Right forelimb (tissue), 1 donor: ENCODE measurements around the gene OR5H15.
"Not testable (repeated sequence)": the region's sequence is repeated elsewhere in the genome, so short reads cannot be mapped to it uniquely, and the experiment has no call there.

Experiments used
- DNase-seq: peaks from one replicate; pipeline ENCODE4 v3.0.0-alpha.2; 2018

The OR5H15 gene

DNA sequence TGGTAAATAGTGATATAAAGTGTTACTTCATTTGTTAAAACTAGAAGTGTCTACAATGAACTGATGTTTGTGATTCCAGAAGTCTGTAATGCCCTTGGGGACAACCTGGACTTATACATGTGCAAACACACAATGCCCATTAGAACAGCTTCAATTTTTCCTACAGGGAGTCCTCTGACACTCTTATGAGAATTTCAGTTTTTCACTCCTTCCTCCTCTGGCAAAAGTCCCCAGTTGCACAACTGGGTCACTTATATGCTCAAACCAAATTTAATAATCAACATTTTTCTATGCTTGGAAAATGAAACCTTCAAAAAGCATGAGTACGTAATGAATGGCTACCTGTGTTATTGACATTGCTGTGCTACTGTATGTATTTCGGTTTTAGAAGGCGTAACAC, at the start of gene OR5H15:
TSS of gene OR5H15 (plus strand) at position 301 of the 400 bp plus-strand sequence. CDS start 2,004 bp downstream, outside the sequence.
- DNase-seq: no peak

DNA sequence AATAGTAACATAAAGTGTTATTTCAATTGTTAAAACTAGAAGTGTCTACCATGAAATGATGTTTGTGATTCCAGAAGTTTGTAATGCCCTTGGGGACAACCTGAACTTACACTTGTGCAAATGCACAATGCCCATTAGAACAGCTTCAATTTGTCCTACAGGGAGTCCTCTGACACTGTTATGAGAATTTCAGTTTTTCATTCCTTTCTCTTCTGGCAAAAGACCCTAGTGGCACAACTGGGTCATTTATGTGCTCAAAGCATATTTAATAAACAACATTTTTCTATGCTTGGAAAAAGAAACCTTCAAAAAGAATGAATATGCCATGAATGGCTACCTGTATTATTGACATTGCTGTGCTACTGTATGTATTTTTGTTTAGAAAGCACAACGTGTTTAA, 36.1 kb upstream of the OR5H15 start, which contains the start of gene OR5H1:
TSS of gene OR5H1 (plus strand) at position 301 of the 400 bp plus-strand sequence. CDS start 1,977 bp downstream, outside the sequence.
- no peak for DNase-seq

DNA sequence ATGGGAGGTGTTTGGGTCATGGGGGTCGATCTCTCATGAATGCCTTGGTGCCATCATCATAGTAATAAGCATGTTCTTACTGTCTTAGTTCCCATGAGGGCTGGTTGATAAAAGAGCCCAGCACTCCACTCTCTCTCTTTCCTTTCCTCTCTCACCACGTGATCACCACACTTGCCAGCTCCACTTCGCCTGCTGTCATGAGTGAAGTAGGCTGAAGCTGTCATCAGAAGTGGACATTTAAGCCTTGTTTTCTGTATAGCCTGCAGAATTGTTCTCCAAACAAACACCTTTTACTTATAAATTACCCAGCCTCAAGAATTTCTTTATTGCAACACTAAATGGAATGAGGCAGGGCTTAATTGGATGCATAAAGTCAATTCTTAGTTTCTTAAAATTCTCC, 29.9 kb upstream of the OR5H15 start:
- DNase-seq: no peak

DNA sequence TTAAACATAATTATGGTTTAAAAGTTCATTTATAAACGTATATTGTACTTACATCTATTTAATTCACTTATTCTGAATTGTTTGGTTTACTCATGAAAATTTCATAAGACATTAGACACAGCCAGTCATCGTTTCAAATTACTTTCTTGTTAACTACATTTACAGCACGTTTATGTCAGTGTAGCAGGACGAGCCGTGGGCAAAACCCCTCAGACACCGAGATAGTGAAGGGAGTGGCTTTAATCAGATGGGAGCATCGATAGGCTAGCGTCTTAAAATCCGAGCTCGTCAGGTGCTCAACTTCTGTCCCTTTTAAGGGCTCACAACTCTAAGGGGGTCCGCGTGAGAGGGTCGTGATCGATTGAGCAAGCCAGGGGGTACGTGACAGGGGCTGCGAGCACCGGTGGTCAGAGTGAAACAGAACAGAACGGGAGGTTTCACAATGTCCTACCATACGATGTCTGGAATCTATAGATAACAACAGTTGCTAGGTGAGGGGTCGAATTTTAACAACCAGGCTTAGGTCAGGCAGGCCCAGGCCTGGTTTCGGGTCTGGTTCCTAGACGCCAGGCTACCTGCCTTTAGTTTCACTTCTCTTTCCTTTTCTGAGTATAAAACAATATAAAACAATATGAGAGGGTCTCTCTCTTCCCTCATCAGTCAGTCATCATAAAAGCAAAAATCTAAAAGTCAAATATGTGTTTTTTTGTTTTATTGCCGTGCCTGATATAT, 28.5 kb upstream of the OR5H15 start:
- DNase-seq: not testable (repeated sequence)

DNA sequence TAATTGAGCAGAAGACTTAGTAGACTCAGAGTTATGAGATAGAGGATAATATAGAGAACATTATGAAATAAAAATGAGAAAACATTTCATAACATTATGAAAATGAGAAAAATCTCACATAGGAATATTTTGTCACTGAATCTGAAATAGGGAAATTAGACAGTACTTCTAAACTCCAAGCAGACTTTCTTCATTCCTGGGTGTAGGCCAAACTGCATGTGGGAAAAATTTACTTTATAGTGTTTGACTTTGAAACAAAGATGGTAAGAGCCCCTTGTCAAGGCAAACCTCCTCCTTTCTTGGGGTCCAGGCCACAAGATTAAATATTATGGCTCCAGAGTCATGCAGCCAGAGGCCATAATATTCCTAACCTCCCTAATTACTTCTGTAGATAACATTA, 26.0 kb upstream of the OR5H15 start:
- no peak for DNase-seq

DNA sequence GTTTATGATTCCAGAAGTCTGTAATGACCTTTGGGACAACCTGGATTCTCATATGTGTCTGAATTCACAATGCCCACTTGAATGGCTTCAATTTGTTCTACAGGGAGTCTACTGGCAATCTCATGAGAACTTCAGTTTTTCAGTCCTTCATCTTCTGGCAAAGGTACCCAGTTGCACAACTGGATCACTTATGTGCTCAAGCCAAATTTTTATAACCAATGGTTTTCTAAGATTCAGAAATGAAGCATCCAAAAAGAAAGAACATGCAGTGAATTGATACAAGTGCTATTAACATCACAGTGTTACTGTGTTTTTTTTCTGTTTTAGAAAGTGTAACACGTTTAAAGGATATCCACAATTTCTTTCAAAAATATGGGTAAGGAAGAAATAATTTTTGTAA, 19.3 kb upstream of the OR5H15 start, which contains the start of gene OR5H14:
TSS of gene OR5H14 (plus strand) at position 301 of the 400 bp plus-strand sequence. CDS start 1,907 bp downstream, outside the sequence.
- no peak for DNase-seq

DNA sequence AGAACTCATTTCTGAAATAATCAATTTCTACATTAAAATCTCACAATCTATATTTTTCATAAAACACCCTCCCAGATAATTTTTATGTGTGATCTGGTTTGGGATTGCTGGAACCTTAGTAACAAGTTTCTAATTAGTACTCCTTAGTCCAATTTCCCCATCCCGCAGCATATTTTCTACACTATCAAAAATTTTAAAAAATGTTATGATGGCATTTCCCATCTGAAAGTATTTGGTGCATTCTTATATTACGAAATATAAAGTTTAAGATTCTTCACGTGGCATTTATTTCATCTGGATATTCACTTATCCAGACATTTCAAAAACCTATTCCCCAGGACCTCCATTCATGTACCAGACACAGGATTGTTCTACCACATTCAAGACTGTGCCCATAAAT, 17.7 kb upstream of the OR5H15 start:
- no peak for DNase-seq

DNA sequence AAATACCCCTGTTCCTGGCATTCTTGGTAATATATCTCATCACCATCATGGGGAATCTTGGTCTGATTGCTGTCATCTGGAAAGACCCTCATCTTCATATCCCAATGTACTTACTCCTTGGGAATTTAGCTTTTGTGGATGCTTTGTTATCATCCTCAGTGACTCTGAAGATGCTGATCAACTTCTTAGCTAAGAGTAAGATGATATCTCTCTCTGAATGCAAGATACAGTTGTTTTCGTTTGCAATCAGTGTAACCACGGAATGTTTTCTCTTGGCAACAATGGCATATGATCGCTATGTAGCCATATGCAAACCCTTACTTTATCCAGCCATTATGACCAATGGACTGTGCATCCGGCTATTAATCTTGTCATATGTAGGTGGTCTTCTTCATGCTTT, 17.0 kb upstream of the OR5H15 start:
- not testable (repeated sequence) for DNase-seq

DNA sequence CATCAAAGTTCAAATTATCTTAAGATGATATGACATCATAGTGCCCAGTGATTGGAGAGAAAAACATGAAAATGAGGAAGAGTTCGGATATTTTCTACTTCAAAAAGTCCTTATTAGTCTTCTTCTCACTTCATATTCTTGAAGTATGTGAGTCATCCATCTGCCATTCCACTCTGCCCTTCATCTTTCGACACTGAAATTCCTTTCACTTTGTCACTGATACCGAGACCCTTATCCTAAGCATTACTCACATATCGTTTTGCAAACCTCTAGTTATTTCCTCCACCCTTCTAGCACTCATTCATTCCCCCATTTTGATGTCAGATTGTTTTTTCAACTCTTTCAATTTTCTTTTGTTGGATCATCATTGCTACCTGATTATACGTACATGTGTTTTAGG, 15.3 kb upstream of the OR5H15 start:
- DNase-seq: no peak

DNA sequence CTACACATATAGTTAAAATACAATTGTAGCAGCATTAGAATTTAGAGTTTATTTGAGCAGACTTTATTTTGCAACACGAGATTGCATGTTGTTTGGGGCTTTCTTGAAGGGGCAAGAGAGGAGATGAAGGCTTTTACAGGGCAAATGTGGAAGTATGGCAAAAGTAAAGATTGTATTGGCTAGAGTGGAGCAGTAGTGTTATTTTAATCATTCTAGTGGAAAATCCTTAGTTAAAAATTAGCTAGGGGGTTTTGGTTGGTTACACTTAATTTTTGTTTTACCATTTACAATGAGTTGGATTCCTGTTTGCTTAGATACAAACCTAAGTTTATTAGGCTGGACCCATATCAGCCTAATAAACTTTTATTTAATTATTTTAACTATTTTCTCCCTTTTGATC, 4.6 kb downstream of the OR5H15 start:
- DNase-seq: no peak

DNA sequence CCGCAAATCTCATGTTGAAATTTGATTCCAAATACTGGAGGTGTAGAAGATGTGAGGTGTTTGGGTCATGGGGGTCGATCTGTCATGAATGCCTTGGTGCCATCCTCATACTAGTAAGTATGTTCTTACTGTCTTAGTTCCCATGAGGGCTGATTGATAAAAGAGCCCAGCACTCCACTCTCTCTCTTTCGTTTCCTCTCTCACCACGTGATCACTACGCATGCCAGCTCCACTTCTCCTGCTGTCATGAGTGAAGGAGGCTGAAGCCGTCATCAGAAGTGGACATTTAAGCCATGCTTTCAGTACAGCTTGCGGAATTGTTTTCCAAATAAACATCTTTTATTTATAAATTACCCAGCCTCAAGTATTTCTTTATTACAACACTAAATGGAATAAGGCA, 6.1 kb downstream of the OR5H15 start:
- DNase-seq: no peak

DNA sequence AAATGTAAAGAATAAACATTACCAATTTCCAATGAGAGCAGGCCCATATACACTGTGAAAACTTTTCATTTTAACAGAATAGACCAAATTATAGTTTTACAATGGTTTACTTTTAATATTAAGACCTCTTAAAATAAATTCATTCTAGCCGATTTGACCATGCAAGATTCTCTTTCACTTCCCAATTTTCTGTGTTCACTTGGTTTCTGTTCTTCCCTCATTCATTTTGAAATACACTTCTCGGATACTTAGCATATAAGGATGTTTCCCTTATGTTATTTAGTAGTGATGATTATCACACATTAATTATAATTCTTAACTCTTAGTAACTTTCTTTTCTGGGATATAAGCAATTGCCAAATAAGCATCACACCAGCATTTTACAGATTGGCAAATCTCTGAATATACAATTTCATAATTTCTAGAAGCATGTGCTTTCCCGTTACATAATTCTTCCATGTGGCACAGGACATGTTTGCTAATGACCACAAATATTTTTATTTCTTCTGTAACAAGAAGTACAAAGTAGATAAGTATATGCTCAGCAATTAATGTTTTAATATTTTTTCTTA, 13.9 kb downstream of the OR5H15 start:
- DNase-seq: no peak

DNA sequence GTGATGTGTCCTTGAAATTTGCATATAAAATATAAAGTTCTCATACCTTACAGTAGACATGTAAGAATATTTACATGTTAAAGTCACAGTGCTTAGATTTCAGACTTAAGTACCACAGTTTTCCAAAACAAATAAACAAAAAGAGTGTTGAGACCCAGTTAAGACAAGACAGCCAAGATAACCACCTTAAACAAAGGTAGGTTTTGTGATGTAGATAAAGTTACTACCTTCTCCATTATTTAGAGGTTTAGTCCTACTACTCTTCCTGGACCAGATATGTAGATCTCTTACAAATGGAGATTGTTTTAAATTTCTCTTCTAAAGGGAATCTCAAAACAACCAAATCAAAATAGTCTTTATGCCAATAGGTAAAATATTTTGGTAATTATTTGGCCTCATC, 15.7 kb downstream of the OR5H15 start:
- DNase-seq: no peak

DNA sequence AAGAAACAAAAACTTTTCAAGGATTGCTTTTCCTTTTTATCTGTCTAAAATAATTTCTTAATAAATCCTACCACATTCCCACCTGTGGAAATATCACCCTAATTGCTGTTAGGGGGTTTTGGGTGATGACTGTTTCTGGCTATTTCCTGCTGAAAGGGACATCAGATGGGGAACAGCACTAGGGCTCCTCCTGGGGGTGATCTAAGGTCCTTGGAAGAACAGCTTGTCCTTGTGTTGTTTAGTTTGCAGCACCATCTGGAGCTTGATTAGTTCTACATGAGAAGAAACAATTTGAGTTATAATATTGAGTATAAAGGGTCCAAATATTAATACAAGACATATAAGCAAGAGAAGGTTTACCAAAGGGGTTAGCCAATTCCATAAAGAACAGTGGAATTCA, 18.7 kb downstream of the OR5H15 start:
- no peak for DNase-seq

DNA sequence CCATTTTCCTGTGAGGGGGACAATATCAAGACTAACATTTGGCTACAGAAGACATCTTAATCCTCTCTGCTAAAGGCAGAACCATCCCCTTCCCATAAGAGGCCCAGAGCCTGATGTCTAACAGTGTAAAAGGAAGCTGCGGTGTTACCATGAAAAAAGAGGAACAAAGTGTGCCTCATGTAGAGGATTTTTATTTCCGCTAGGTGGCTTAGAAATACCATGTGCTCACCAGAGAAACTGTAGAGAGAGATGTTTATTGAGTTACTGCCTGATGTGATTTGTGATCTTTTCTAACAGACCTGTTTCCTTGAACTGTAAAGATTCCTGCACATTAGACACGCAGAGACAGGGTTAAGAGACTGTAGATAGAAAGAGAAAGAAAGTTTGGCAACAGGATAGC, 22.0 kb downstream of the OR5H15 start:
- no peak for DNase-seq

DNA sequence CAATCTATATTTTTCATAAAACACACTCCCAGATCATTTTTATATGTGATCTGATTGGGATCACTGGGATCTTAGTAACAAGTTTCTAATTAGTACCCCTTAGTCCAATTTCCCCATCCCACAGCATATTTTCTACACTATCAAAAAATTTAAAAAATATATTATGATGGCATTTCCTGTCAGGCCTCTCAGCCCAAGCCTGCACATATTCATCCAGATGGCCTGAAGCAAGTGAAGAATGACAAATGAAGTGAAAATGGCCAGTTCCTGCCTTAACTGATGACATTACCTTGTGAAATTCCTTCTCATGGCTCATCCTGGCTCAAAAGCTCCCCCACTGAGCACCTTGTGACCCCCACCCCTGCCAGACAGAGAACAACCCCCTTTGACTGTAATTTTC, 24.4 kb downstream of the OR5H15 start:
- not testable (repeated sequence) for DNase-seq

DNA sequence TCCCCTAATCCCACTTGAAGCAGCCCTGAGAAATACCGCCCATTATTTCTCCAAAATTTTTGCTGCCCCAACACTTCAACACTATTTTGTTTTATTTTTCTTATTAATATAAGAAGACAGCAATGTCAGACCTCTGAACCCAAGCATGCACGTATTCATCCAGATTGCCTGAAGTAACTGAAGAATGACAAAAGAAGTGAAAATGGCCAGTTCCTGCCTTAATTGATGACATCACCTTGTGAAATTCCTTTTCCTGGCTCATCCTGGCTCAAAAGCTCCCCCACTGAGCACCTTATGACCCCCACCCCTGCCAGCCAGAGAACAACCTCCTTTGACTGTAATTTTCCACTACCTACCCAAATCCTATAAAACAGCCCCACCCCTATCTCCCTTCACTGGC, 29.8 kb downstream of the OR5H15 start:
- DNase-seq: not testable (repeated sequence)

DNA sequence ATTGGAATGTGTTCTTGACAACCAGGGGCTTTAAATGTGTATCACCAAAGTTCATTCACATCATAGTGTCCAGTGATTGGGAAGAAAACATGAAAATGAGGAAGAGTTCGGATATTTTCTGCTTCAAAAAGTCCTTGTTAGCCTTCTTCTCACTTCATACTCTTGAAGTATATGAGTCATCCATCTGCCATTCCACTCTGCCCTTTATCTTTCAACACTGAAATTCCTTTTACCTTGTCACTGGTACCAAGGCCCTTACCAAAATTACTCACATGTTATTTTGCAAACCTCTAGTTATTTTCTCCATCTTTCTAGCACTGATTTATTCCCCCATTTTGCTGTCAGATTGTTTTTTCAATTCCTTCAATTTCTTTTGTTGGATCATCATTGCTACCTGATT, 32.5 kb downstream of the OR5H15 start:
- no peak for DNase-seq

DNA sequence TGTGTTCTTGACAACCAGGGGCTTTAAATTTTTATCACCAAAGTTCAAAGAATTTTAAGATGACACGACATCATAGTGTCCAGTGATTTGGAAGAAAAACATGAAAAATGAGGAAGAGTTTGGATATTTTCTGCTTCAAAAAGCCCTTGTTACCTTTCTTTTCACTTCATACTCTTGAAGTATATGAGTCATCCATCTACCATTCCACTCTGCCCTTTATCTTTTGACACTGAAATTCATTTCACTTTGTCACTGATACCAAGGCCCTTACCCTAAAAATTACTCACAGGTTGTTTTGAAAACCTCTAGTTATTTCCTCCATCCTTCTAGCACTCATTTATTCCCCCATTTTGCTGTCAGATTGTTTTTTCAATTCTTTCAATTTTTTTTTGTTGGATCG, 42.7 kb downstream of the OR5H15 start:
- DNase-seq: no peak

DNA sequence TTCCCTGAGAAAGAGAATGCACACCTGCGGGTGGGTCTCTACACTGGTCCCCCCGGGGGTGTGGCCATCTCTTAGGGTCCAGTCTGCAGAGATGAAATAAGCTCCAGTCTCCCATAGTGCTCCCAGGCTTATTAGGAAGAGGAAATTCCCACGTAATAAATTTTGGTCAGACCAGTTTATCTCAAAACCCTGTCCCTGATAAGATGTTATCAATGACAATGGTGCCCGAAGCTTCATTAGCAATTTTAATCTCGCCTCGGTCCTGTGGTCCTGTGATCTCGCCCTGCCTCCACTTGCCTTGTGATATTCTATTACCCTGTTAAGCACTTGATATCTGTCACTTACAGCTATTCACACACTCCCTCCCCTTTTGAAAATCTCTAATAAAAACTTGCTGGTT, 46.8 kb downstream of the OR5H15 start:
- DNase-seq: no peak

DNA sequence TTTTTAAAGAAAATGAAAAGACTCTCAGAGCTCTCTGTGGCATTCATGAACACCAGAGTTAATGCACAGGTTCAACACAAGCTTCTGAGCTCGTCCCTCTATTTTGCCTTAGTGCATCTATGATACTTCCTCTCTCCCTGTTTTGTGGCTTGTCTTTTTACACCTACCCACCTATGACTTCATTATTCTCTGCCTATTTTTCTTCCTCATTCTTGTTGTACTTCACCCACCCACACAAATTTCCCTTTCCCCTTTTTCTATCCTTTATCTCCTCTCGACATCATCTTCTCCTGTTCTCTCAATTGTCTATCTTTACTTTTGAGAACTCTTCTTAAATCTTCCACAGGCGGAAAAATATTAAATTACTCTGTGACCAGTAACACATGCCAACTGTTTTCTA, 48.6 kb downstream of the OR5H15 start:
- no peak for DNase-seq
